HL-60/S4 treated with phorbol 12-myristate 13-acetate at 8.2 ng/mL for 4 days and 3 days (cell line): ENCODE measurements around the gene TUNAR.
"Not testable (repeated sequence)": the region's sequence is repeated elsewhere in the genome, so short reads cannot be mapped to it uniquely, and the experiment has no call there.

Experiments
- in situ Hi-C: fragments of 300-500 bp; cut with MboI; formaldehyde crosslinking; loops from 2 replicates; pipeline ENCODE4 v1.15.0; 2022; ENCODE audit warnings: low sequenced_read_pairs

Gene TUNAR

DNA sequence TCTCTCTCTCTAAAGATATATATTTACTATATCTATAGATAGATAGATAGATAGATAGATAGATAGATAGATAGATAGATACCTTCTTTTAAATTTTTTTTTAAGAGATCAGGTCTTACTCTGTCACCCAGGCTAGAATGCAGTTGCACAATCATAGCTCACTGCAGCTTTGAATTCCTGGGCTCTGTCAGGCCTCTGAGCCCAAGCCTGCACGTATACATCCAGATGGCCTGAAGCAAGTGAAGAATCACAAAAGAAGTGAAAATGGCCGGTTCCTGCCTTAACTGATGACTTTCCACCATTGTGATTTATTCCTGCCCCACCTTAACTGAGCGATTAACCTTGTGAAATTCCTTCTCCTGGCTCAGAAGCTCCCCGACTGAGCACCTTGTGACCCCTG lies 91.4 kb downstream of the TUNAR start:
- in situ Hi-C loops = not testable (repeated sequence)
